GM19372 (cell line): ENCODE data around the gene NTNG1.

ENCODE experiments used
- ATAC-seq: cut with Tn5 transposase; IDR thresholded peaks from one replicate; pipeline ENCODE4 v1.9.1; 2021; ENCODE audit warnings: mild to moderate bottlenecking, low read depth, moderate library complexity; ENCODE audit not compliant: unreplicated experiment

The NTNG1 gene

DNA sequence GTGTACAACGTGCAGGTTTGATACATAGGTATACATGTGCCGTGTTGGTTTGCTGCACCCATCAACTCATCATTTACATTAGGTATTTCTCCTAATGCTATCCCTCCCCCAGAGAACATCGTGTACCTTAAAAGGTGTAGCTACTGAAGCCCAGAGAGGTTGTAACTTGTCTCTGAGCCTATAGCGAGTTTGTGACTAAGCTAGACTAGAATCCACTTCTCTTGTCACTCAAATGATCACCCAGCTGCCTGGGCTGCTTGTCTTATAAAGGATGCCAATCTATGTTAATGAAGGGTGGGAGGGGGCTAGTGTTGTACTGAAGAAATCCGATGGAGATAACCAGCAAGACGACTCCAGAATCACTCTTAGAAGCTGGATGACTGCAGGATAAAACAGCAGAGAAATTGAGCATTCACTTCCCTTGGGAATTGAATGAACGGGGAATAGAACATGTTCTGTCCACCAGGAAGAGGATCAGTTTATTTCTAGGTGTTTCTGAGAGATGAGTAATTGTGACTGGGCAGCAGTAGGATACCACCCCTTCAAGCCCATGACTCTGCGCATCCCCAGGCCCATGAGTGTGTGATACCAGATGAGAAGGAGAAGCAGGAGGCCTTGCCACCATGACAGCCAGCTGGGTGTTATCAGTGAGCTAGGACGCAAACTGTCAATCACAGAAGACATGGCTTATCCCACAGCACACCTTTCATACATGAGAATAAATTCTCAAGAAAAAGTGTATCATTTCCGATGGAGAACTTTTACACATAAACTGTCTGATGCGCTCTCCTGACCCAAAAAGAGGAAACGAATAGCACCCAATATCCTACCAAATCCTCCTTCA lies 390.4 kb downstream of the NTNG1 start:
- no peak for ATAC-seq

DNA sequence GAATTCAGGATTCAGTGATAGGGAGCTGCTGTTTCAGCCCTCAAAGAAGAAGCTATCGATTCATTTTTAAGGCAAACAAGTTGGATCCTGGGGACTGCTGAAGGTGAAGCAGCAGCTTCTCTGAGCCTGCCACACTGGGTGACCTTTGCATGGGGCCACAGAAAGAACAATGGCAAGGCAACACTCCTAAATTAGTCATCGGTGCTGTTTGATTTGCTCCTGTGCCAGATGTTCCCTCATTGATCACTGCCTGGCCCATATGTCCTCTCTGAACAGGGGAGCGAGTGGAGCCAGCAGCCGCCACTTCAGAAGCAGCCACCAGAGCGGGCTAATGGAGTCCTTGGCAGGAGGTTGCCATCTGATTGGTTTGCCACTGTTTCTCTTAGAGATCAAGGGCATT lies 391.5 kb downstream of the NTNG1 start:
- ATAC-seq = no peak
